GDM1 (cell line): ENCODE measurements around the gene USF3.

Source experiments
- DNase-seq: peaks from one replicate; lab custom pipeline; 2025; lab: John Stamatoyannopoulos, UW

The USF3 gene

DNA sequence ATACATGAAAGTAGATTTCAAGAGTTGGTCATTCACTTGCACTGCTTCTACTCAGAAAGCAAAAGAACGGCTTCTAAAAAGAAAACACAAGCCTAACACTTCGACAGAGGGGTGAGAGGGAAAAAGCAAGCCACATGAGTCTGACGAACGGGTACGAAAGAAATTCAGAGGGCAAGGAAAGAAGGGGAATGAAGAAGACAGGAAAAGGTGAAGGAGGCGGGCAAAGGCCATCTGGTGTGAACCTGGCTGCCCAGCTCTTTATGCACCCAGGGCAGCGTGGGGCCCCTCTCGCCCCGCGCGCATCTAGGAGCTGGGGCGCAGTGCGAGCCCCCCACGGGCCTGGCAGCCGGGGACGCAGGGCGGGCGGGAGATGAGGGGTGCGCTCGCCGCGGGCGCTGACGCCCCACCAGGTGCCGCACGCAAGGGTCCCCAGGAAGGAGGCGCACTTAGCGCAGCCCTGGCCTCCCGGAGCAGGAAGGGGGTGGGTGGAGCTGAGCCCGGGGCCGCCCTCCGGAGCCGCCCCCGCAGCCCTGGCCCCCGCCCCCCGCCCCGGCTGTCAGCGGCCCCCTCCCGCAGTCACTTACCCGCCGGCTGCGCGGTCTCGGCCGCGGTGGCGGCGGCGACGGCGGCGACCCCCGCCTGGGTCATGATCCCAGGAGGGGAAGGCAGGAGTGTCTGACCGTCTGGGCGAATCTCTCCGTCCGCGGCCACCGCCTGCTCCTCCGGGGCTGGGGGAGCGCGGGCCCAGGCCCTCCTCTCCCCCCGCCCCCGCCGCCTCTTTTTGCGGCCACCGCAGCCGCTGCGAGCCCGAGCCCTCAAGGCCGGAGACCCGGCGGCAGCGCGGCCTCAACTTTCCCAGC lies at the start of gene USF3:
Gene USF3, minus strand, starts transcription at position 857 of the 860 bp plus-strand sequence. CDS start 21,764 bp downstream, outside the sequence.
- peak; percentile 61 for DNase-seq

DNA sequence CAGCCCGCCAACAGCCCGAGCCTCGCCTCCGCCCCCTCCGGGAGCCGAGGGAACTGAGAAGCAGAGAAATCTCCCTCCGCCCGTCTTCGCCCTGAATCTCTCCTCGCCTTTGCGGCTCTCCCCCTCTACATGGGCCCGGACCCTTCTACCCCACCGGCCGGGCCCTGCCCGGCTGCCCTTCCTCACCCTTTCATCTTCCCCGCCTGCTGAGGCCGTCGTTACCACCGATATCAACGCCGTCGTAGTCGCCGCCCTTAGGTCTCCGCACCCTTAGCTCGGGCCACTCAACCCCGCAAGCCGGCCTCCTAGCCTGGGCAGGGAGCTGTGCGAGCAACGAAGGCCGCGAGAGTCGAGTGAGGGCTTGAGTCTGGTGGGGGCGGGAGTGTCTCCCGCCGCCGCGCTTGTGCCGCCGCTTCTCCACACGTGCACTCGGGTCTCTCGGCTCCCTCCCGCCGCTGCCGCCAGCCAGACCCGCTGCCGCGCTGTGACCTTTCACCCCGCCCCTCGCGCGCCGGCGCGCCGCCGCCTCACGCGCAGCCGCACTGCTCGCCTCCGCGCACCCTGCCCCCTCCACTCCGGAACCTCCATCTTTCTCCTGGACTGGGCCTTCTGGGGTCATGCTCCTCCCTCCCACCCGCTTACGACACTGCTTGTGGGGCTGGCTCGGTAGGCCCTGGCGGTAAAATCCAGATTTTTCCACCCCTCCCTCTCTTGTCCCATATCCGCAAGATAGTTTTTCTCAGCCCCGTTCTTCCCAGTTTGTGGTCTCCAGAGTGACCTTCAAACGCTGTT lies 49.5 kb upstream of the USF3 start, which contains the start of gene NAA50:
Gene NAA50, minus strand, starts transcription at position 494 of the 792 bp plus-strand sequence. Its CDS starts 300 bp downstream, at position 194.
- DNase-seq = peak; percentile 91

GRCh38 chr3:113744941-113745755 lies 48.7 kb upstream of the USF3 start:
- peak; percentile 77 for DNase-seq

DNA sequence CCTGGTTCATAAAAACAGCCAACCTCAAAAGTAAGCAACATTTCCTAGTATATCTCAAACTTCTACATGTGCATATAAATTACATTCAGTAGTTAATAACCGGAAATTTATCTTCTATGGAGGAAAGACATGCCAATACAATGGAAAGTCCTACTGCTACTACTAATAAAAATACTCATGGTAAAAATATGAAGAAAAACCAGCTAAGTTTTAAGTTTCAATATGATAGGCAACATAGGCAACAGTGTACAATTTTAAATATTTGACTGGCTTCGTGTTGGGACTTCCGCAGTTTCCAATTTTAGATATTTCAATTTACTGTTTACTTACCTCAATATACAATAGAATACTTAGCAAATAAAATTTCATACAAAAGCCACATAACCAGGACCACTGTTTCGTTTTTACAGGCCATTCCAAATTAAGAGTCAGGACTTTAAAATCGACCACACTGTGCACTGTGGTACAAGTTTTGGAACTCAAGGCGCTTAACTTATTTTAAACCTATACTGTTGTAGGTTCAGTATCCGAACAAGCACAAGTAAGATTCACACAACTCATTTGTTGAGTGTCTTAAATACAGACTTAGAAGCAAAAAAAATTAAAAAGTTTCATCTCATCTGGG lies 46.7 kb upstream of the USF3 start:
- no peak for DNase-seq

- DNase-seq = no peak
These were observed 45.2 kb upstream of the USF3 start for GRCh38 chr3:113741620-113742019.

DNA sequence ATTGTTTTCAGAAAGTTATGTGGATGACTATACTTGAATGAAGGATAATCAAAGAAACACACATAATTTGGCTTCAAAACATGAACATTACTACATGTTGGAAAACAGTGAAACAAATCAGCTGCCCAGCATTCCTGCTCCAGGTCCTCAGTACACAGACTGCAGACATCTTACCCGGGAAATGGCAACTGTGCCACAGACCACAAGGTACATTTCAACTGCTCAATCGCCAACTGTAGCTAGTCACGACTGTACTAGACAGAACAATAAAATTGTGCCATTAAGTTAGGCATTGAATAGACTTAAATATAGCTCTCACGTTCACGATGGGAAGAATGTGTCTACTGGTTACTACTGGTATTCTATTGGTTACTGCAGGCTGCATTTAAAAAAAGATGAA lies 44.6 kb upstream of the USF3 start:
- no peak for DNase-seq

DNA sequence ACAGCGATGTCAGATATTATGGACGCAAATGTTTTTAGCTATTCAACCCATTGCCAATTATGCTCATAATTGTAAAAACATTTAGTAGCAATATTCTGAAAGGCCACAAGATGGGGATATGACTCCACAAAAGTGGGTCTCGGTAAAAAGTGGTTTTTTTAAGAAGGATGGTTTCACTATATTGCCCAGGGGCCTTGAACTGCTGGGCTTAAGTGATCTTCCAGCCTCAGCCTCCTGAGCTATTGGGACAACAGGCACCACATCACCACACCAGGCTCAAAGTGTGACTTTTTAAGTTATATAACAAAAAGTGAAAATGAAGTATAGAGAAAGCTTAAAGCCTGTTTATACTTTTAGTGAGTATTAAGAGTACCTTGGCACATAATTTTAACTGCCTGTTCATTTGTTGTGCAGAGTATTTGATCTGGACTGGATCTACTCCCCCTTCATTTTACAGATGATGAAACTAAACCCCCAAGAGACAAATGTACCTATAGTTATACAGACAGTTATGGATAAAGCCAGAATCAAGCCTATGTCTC lies 40.2 kb upstream of the USF3 start:
- no peak for DNase-seq

DNA sequence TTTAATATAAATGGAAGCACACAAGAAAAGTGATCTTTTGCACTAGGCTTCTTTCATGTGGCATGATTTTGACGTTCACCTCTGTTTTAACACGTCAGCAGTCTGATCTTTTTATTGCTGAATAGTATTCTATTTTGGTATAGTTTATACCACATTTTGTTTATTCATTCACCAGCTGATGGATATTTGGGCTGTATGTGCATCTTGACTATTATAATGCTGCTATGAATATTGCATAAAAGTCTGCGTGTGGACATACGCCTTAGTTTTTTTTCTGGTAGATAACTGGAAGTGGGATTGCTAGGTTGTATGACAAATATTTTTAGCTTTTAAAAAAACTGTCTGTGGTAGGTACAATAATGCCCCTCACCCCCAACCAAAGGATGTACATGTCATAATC lies 35.3 kb upstream of the USF3 start:
- no peak for DNase-seq

- no peak for DNase-seq
These were observed 34.1 kb upstream of the USF3 start for GRCh38 chr3:113730550-113730949.

DNA sequence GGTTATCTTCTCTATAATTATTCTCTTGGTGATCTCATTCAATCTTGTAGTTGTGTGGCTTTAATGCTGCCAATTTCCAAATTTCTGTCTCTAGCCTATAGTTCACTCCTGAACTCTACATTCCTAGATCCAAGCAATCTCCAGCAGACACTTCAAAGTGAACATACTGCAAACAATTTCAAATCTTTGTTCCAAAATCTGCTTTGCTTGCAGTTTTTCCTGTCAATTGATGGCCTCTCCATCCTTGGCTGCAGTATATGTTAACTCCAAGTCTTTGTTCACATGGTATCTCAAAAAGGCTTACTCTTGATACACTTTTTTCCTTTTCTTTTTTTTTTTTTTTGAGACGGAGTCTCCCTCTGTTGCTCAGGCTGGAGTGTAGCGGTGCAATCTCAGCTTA lies 32.2 kb upstream of the USF3 start:
- no peak for DNase-seq

DNA sequence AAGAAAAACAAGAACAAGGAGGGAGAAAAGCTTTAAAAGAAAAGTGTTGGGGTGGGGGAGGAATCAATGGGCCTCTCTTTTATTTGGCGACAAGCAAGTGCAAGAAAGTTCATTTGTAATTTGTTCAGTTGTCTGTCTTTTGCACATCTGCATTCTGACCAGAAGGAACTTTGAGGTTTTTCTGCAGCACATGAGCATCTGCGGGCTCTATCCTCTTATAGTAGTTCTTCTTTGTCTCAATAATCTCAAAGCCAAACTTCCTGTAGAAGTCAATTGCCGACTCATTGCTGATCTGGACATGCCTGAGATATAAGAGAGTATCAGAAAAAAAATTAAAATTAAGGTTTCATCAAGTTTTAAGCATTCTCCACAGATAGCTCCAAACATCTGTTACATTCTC lies 25.2 kb upstream of the USF3 start:
- peak; percentile 56 for DNase-seq

DNA sequence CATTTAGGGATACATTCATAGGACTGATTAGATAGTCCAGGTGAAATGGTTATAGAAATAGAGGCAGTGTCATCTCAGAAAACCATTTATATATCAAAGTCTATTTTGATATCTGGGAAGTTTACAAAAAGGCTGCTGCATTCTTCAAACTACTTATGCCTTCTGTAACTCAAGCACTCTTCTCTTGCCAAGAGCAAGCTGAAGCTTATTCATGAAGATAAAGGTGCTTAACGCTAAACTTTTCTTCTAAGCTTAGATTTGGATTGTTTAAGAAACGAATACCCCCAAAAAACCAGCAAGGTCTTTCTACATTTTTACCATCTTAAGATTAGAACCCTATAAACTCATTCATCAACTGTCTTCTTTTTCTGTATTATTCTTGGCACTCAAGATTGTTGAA lies 23.3 kb upstream of the USF3 start:
- DNase-seq = no peak

DNA sequence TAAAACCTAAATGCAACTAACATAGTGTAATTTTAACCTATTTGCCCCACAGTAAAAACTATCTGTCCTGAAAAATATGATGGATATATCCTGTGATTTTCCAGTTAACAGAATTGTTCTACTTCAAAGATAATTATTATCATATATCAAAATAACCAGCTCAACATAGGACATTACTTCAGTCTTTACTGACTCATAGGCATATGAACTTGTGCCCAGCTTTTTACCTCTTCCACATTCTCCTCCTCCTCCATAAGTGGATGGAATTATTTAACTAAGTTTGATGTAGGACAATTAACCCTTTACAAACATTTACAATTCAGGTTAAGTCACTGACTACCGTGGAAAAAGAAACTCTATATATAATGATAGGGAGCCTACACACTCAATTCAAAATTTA lies 22.9 kb upstream of the USF3 start:
- DNase-seq = no peak

GRCh38 chr3:113717818-113718217 lies 21.4 kb upstream of the USF3 start:
- no peak for DNase-seq

GRCh38 chr3:113717308-113717707 lies 20.9 kb upstream of the USF3 start:
- no peak for DNase-seq

DNA sequence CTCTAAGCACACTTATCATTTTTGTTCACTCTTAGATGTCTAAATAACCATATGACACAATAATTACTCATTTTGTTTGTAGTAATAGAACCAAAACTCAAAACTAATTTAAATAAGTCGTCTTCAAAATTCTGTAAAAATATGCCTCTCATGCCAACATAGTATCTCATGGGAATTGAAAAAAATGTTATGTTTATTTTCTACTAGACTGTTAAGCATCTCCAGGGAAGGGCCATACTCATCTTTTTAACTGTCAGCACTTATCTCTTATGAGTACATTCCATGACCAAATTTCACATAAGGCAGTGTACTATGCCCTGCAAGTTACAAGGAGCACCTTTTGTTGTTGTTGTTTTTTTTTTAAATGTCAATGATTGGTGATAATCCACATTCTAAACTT lies 18.3 kb upstream of the USF3 start:
- no peak for DNase-seq

GRCh38 chr3:113712129-113712528 lies 15.7 kb upstream of the USF3 start:
- DNase-seq = no peak

DNA sequence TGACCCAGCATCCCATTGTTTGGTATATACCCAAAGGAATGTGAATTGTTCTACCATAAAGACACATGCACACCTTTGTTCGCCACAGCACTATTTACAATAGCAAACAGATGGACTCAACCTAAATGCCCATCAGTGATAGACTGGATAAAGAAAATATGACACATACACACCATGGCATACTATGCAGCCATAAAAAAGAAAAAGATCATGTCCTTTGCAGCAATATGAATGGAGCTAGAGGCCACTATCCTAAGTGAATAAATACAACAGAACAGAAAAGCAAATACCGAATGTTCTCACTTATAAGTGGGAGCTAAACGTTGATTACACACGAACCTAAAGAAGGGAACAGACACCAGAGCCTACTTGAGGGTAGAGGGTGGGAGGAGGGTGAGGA lies 11.4 kb upstream of the USF3 start:
- DNase-seq = no peak

GRCh38 chr3:113698956-113699355 lies 2.5 kb upstream of the USF3 start:
- DNase-seq = no peak

DNA sequence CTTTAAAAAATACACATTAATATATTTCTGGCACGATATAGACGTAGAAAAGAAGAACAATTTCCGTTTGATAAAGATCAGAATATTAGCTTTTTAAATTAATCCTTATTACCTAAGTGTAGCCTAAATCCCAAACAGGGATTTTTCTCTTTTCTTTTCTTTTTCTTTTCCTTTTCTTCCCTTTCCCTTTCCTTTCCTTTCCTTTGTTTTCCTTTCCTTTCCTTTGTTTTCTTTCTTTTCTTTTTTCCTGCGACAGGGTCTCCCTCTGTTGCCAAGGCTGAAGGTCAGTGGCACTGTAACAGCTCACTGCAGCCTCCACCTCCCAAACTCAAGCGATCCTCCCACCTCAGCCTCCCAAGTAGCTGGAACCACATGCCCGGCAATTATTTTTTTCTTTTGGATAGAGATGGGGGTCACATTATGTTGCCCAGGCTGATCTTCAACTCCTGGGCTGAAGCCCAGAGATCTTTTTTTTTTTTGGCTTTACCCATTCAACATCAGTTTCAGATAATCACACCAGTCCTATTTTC lies 1.8 kb upstream of the USF3 start:
- no peak for DNase-seq

GRCh38 chr3:113697500-113698090 lies 1.2 kb upstream of the USF3 start:
- DNase-seq = peak; percentile 10
